GM19397 (cell line): ENCODE measurements around the gene ADGRF1.

Experiments
- ATAC-seq: cut with Tn5 transposase; IDR thresholded peaks from one replicate; pipeline ENCODE4 v1.9.1; 2021; ENCODE audit warnings: mild to moderate bottlenecking, moderate library complexity; ENCODE audit not compliant: unreplicated experiment

Gene ADGRF1

GRCh38 chr6:46985943-46986342 lies 56.2 kb downstream of the ADGRF1 start:
- no peak for ATAC-seq

DNA sequence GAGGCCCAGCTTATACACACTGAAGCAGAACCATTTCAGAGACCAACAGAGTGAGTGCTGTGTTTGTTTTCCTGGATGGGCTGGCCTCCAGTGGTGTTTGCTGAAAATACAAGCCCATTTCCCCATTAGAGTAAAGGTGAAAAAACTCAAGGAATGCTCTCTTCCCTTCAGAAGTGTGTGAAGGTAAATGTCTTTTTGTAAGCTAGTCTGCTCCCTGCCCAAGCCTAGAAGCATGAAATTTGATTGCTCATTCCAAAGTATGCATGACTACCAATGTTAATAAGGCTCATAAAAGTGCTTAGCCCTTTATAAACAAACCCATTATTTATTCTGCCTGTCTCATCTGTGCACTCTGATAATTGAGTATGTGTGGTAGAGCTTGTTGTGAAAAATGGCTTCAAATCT lies 59.1 kb downstream of the ADGRF1 start:
- ATAC-seq = no peak

- ATAC-seq = no peak
Measured at GRCh38 chr6:46979206-46979605, 62.9 kb downstream of the ADGRF1 start.

GRCh38 chr6:46974786-46975185 lies 67.3 kb downstream of the ADGRF1 start:
- no peak for ATAC-seq

- no peak for ATAC-seq
Measured at GRCh38 chr6:46973029-46973428, 69.1 kb downstream of the ADGRF1 start.

DNA sequence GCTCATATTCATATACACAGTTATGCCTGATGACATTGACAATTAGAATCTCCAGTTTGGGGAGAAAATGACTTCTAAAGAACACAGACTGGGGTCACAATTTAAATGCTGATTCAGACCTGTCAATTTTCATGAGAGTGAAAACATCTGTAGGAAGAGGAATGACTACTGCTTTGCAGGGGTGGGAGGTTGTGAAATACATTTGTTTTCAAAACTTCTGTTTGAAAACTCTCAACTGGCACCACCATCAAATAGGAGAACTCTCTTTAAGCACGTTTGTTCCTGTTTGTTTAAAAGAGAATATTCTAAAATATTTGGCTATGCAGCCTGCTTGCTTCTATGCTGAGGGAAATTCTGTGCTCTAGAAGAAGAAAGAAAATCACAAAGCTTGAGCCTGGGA lies 69.6 kb downstream of the ADGRF1 start:
- no peak for ATAC-seq

GRCh38 chr6:46969206-46969605 lies 72.9 kb downstream of the ADGRF1 start:
- ATAC-seq = no peak

- no peak for ATAC-seq
Measured at GRCh38 chr6:46967826-46968349, 74.2 kb downstream of the ADGRF1 start.

DNA sequence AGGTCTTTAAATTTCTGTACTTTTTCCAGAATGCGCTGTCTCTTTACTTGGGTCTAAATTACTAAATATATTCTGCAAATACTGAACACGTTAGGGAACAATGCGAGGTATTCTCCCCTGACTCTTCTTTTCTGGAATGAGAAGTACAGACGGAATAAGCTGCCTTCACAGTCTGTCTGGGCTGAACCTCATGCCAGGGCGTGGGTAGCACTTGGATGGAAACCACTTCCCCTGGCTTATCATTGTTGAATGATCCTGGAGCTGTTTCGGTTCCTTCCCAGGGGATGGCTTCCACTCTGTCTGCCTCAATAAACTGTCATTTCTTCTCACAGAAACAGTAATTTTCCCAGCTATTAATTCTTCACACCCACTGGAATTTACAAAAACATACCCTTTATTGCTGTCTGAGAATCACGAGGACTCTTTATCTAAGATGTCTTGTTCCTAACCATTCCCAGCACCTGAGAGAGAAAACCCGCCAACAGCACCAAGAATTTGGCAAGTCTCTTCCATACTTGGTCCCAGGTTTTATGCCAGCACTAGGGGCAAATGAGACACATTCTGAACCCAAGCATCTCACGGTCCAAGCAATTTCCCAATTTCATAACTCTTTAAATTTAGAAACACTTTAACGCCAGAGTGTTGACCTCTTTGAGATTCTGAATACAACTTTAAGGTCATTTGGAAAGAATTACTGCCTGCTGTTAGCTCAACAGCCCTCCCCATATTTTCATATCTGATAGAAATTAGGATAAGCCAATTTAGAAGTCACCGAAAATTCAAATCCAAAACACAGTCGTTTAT lies 77.2 kb downstream of the ADGRF1 start:
- ATAC-seq = no peak

GRCh38 chr6:46963626-46964025 lies 78.5 kb downstream of the ADGRF1 start:
- no peak for ATAC-seq

- ATAC-seq = no peak
Measured at GRCh38 chr6:46963039-46963438, 79.1 kb downstream of the ADGRF1 start.

GRCh38 chr6:46961711-46962110 lies 80.4 kb downstream of the ADGRF1 start:
- ATAC-seq = no peak

DNA sequence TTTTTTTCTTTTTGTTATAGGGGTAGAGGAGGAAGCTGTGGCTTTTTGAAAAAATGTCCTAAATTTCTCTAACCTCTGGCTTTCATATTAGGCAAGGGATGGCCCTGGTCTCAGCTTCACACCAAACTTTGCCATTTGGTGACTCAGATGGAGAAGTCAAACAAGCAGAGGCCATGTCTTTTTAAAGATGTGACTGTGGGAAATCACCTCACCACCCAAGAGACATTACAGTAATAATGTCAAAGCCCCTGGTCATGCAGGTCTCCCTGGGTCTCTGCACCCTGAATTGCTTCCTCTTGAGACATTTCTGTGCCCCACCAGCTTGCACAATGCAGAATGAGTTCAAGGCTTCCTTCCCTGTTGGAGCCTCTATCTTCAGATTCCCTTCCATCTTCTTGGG lies 80.9 kb downstream of the ADGRF1 start:
- ATAC-seq = no peak

DNA sequence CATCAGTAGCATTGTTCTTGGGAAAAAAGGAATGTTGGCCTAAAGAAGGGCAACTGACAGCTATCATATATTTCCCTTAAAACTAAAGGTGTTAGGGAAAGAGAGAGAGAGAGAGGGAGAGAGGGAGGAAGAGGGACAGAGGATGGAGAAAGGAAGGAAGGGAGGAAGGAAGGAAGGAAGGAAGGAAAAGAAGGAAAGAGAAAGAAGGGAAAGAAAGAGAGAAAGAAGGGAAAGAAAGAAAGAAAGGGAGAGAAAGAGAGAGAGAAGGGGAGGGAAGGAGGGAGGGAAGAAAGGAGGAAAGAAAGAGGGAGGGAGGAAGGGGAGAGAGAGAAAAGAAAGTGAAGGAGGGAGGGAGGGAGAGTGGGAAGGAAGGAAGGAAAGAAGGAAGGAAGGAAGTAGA lies 82.7 kb downstream of the ADGRF1 start:
- no peak for ATAC-seq

DNA sequence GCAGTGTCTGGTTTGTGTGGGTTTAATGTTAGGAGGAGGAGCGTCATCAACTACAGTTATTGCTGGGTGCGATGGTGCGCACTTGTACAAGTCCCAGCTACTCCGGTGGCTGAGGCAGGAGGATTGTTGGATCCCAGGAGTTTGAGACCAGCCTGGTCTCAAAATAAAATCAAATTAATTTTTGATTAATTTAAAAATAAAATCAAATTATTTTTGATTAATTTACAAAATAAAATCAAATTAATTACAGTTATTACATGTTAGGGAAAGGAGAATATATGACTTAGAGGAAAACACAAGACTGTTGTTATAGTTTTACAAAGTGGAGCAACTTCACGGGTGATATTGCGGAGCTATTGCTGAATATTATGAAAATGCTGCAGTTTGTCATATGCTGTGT lies 85.7 kb downstream of the ADGRF1 start:
- no peak for ATAC-seq

GRCh38 chr6:46954837-46955451 lies 87.2 kb downstream of the ADGRF1 start:
- ATAC-seq = no peak

GRCh38 chr6:46953921-46954320 lies 88.2 kb downstream of the ADGRF1 start:
- ATAC-seq = no peak

DNA sequence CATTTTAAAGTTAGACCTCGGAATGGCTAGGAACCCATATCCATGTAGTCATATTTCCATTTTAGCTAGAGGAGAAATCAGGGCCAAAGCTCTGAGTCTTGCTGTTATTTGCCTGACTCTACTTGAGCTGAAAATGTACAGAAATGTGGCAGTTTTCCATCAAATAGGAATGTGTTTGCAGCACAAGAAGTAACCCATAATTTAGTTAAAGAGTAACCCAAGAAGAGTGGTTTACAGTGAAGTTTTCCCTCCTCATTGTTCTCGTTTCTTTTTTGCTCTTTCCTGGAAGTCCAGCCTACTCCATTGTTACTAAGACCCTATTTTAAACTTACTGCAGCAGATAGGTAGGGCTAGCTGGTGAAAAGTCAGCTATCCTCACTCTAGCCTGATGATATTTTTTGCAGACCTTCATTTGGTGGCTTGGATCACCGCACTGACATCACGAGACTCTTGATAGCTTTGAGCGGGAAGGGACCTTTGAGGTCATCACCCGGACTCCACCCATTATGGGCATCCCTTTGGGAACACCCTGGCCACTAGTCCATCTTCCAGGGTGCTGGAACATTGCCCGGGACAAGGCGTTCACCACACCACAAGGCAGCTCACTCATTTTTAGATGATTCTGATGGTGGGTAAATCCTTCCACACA lies 92.4 kb downstream of the ADGRF1 start:
- ATAC-seq = no peak

DNA sequence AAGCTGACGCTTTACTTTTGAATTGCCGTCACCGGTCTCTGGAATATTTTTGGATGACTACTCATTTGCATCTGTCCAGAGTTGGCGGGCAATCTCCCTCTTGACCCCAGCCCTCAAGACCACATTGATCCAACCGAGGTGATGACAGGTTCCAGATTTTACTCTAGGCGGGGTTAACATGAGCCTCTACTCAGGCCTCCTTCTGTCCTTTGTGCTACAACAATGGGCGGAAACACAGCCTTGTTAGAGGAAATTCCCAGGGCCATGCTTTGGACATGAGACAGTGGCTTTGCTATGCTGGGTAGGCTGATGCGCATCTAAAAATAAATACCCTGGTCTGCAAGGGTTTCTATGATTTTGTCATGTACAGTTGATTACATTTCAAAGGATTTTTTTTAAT lies 93.4 kb downstream of the ADGRF1 start:
- no peak for ATAC-seq
